GM04504 (cell line): ENCODE measurements around the gene OCA2.

Experiments
- DNase-seq: peaks from one replicate; pipeline ENCODE4 v3.0.0-alpha.2; 2012; ENCODE audit warnings: low read depth

The OCA2 gene

GRCh38 chr15:27815035-27815434 is 284.1 kb downstream of the OCA2 start:
- DNase-seq: no peak

GRCh38 chr15:27813139-27813538 is 286.0 kb downstream of the OCA2 start:
- DNase-seq: no peak

GRCh38 chr15:27808182-27808581 is 290.9 kb downstream of the OCA2 start:
- DNase-seq: no peak

- DNase-seq: no peak
Observed at GRCh38 chr15:27807335-27807734, 291.8 kb downstream of the OCA2 start.

GRCh38 chr15:27806396-27806795 is 292.7 kb downstream of the OCA2 start:
- no peak for DNase-seq

GRCh38 chr15:27805261-27806220 is 293.6 kb downstream of the OCA2 start:
- DNase-seq: no peak

- DNase-seq: no peak
Observed at GRCh38 chr15:27804569-27805260, 294.4 kb downstream of the OCA2 start.

- DNase-seq: no peak
Observed at GRCh38 chr15:27798807-27799206, 300.3 kb downstream of the OCA2 start.

- DNase-seq: no peak
Observed at GRCh38 chr15:27797765-27798164, 301.4 kb downstream of the OCA2 start.

GRCh38 chr15:27796405-27797320 is 302.5 kb downstream of the OCA2 start:
- no peak for DNase-seq

- no peak for DNase-seq
Observed at GRCh38 chr15:27792756-27793264, 306.3 kb downstream of the OCA2 start.

- no peak for DNase-seq
Observed at GRCh38 chr15:27790270-27790669, 308.8 kb downstream of the OCA2 start.

- DNase-seq: no peak
Observed at GRCh38 chr15:27787931-27788330, 311.2 kb downstream of the OCA2 start.

- DNase-seq: no peak
Observed at GRCh38 chr15:27784107-27784506, 315.0 kb downstream of the OCA2 start.

- no peak for DNase-seq
Observed at GRCh38 chr15:27783678-27784077, 315.4 kb downstream of the OCA2 start.

- DNase-seq: no peak
Observed at GRCh38 chr15:27782125-27782524, 317.0 kb downstream of the OCA2 start.

- DNase-seq: no peak
Observed at GRCh38 chr15:27776501-27776900, 322.6 kb downstream of the OCA2 start.

GRCh38 chr15:27774638-27775037 is 324.5 kb downstream of the OCA2 start:
- no peak for DNase-seq

GRCh38 chr15:27774191-27774590 is 324.9 kb downstream of the OCA2 start:
- no peak for DNase-seq

GRCh38 chr15:27771892-27772291 is 327.2 kb downstream of the OCA2 start:
- DNase-seq: no peak

GRCh38 chr15:27770769-27771554 is 328.2 kb downstream of the OCA2 start:
- no peak for DNase-seq
